NB4 (cell line): ENCODE data around the gene HPN.

ENCODE experiments used
- CTCF ChIP-seq: IDR thresholded peaks from one replicate; pipeline ENCODE4 v1.5.1; 2012; ENCODE audit warnings: low read depth, low read length
- MYC ChIP-seq: IDR thresholded peaks from 2 replicates; pipeline ENCODE4 v1.6.1; 2011; ENCODE audit warnings: low read depth, low read length
- POLR2A ChIP-seq: IDR thresholded peaks from 2 replicates; pipeline ENCODE4 v1.6.1; 2011; ENCODE audit warnings: mild to moderate bottlenecking; ENCODE audit not compliant: insufficient read length; ENCODE audit errors: extremely low read depth
- TF ChIP-seq, protein P1 (sequence below): IDR thresholded peaks from 2 replicates; pipeline ENCODE4 v1.6.1; 2011; ENCODE audit warnings: low read depth, low read length

- TF ChIP-seq CTCF: no peak
- TF ChIP-seq POLR2A: no peak
- TF ChIP-seq, protein P1, sequence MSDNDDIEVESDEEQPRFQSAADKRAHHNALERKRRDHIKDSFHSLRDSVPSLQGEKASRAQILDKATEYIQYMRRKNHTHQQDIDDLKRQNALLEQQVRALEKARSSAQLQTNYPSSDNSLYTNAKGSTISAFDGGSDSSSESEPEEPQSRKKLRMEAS: no peak
- TF ChIP-seq MYC: no peak
Observed at GRCh38 chr19:35052599-35053190, 11.2 kb downstream of the HPN start.
